Adrenal gland (tissue), 12 donors: Measurements from ENCODE around the gene CHMP2A. TPM values are rescaled to one million over a fixed set of nuclear protein-coding genes. Genes with fewer than 3 reads are reported as not detected.
A peak's percentile ranks its signal among the peaks of the same experiment; 100 is the strongest.
"Not testable (repeated sequence)": the region's sequence is repeated elsewhere in the genome, so short reads cannot be mapped to it uniquely, and the experiment has no call there.

ENCODE experiments used
- DNase-seq, 7 donors: peaks; one replicate each; pipeline ENCODE4 v3.0.0-alpha.2; 2019 to 2020
- H3K27ac ChIP-seq, 5 donors: fragments of 200-600 bp; sonication (generic) in 4 of 5; 1 replicate in 3 of 5; 2 replicates in 2 of 5; pipeline versions ENCODE4 v1.5.1 to v1.8.0; 2016 to 2020; ENCODE audit warnings: mild to moderate bottlenecking in 1 of 5
- H3K27me3 ChIP-seq: fragments of 200-600 bp; 2 replicates; pipeline ENCODE4 v1.8.0; 2021
- H3K36me3 ChIP-seq, 2 donors: fragments of 200-600 bp; replicated peaks in 1 of 2; 1 replicate in 1 of 2; 2 replicates in 1 of 2; pipeline versions ENCODE4 v1.5.1 to v1.8.0; 2018 to 2022
- H3K4me1 ChIP-seq, 2 donors: fragments of 200-600 bp; replicated peaks in 1 of 2; 1 replicate in 1 of 2; 2 replicates in 1 of 2; pipeline versions ENCODE4 v1.5.1 to v1.8.0; 2018 to 2021
- H3K4me3 ChIP-seq, 4 donors: fragments of 200-600 bp; sonication (generic) in 3 of 4; one replicate each; pipeline ENCODE4 v1.5.1; 2016 to 2018
- H3K9me3 ChIP-seq, 3 donors: fragments of 200-600 bp; sonication (generic) in 1 of 3; replicated peaks in 1 of 3; 1 replicate in 2 of 3; 2 replicates in 1 of 3; pipeline versions ENCODE4 v1.5.1 to v1.8.0; 2016 to 2021
- POLR2A ChIP-seq, 2 donors: fragments of 450-650 bp; IDR thresholded peaks; one replicate each; pipeline ENCODE4 v1.6.1; 2017; ENCODE audit warnings: antibody characterized with exemption in 2 of 2, mild to moderate bottlenecking in 2 of 2, moderate library complexity in 1 of 2
- WGBS, 4 donors: extraction: QIAGEN DNeasy Blood & Tissue Kit in 2 of 4; methylation state at CpG; one replicate each; pipeline versions ENCODE4 v1.1.5 to v1.1.7; 2013 to 2017; 5-methylcytosine and 5-hydroxymethylcytosine counted together
- intact Hi-C, 2 donors: fragments of 100-400 bp; cut with DNase I; formaldehyde crosslinking; loops; one replicate each; pipeline versions ENCODE4 v1.14.1 to v1.15.0; 2022 to 2023
- polyA plus RNA-seq, 3 donors: library from polyadenylated mRNA; stranded (reverse); fragments of 200-250 nt in 2 of 3; fragments of 350-450 nt in 1 of 3; fragmentation: Illumina TruSeq in 1 of 3; extraction: RNeasy Lipid Tissue Mini Kit (QIAGEN cat#74804) in 1 of 3; gene quantifications; one replicate each; pipeline ENCODE4 v1.2.3, GENCODE V29; 2013 to 2014
- total RNA-seq, 9 donors: library from RNA; depleted of rRNA in 4 of 9; stranded (reverse); fragments of >200 nt in 4 of 9; fragments of 120-200 nt in 1 of 9; fragmentation: NEBNext Ultra II Directional in 1 of 9; extraction: Animal tissue kit (Norgen Biotek cat#: 25700) in 1 of 9; gene quantifications; one replicate each; pipeline versions ENCODE4 v1.1.0 to v1.2.4, GENCODE V29; 2013 to 2023
- TF ChIP-seq, protein P1 (sequence below), 6 experiments: fragments of 450-650 bp in 4 of 6; fragments of 200-600 bp in 2 of 6; sonication (generic) in 1 of 6; IDR thresholded peaks; 1 replicate in 5 of 6; 2 replicates in 1 of 6; pipeline versions ENCODE4 v1.5.1 to v1.8.0; 2016 to 2021; ENCODE audit warnings: antibody characterized with exemption in 6 of 6, mild to moderate bottlenecking in 2 of 6, moderate library complexity in 1 of 6
- donor health status: healthy with polysubstance abuse.
- donor health status: Bipolar disorder and iron deficiency.
- donor health status: DM: yes; HTN: yes; CAD: no.
- donor health status: DM: no; HTN: no; CAD: no.
- donor health status: DM: no; HTN: no; CAD: no.
- donor health status: DM: yes; HTN: yes; CAD: no.

CHMP2A gene
- total and polyA plus RNA-seq, 12 donors, result 146 to 560 (median 210) TPM

- 0 to 1% (median 0%) methylated on average over 5 to 73 of the region's 73 CpGs for WGBS, 4 donors
Measured at GRCh38 chr19:58543826-58544590, 10.9 kb downstream of the CHMP2A start, which contains the start of gene TRIM28. Gene TRIM28 (plus strand): TSS chr19:58544064. CDS start chr19:58544758, 694 bp downstream.

GRCh38 chr19:58542641-58543372 is 12.1 kb downstream of the CHMP2A start:
- WGBS, 4 donors, result 74 to 81% (median 78%) methylated on average over 18 of the region's 18 CpGs
- H3K27ac ChIP-seq, result peak overlapping the region in 4 of 5 donors; percentile 85 to 97 (median 96)

More at GRCh38 chr19:58543826-58544590, 10.9 kb downstream of the CHMP2A start, which contains the start of gene TRIM28:
- Histone ChIP-seq H3K27ac (peak within 1 kb of the TSS; percentile 85 to 98 (median 97)), H3K9me3 (no peaks in the 10 kb centered on the region), H3K36me3 (peaks cover 0 to 20% of the 10 kb centered on the region in 2 donors), H3K4me3 (peak within 1 kb of the TSS; percentile 10 to 96 (median 73)), H3K4me1 (peaks cover 19 to 30% of the 10 kb centered on the region in 2 donors), H3K27me3 (no peaks in the 10 kb centered on the region)
- TF ChIP-seq POLR2A (IDR thresholded peaks at IDR 0.05), result peak; percentile 91 to 98
- TF ChIP-seq, protein P1, sequence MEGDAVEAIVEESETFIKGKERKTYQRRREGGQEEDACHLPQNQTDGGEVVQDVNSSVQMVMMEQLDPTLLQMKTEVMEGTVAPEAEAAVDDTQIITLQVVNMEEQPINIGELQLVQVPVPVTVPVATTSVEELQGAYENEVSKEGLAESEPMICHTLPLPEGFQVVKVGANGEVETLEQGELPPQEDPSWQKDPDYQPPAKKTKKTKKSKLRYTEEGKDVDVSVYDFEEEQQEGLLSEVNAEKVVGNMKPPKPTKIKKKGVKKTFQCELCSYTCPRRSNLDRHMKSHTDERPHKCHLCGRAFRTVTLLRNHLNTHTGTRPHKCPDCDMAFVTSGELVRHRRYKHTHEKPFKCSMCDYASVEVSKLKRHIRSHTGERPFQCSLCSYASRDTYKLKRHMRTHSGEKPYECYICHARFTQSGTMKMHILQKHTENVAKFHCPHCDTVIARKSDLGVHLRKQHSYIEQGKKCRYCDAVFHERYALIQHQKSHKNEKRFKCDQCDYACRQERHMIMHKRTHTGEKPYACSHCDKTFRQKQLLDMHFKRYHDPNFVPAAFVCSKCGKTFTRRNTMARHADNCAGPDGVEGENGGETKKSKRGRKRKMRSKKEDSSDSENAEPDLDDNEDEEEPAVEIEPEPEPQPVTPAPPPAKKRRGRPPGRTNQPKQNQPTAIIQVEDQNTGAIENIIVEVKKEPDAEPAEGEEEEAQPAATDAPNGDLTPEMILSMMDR (IDR thresholded peaks at IDR 0.05), result peak in 2 of 6 experiments; percentile 7 to 17
- intact Hi-C loops, result no loop called here
- peak; percentile 98 to 99 (median 98) for DNase-seq

DNA sequence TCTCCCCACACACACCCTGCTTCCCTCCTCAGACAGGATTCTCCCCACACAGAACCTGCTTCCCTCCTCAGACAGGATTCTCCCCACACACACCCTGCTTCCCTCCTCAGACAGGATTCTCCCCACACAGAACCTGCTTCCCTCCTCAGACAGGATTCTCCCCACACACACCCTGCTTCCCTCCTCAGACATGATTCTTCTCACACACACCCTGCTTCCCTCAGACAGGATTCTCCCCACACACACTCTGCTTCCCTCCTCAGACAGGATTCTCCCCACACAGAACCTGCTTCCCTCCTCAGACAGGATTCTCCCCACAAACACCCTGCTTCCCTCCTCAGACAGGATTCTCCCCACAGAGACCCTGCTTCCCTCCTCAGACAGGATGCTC is 15.7 kb downstream of the CHMP2A start:
- intact Hi-C loops, H3K27ac ChIP-seq, H3K36me3 ChIP-seq, H3K27me3 ChIP-seq, H3K4me3 ChIP-seq, H3K9me3 ChIP-seq, DNase-seq, H3K4me1 ChIP-seq: not testable (repeated sequence)

More at GRCh38 chr19:58542641-58543372, 12.1 kb downstream of the CHMP2A start:
- H3K9me3 ChIP-seq, intact Hi-C loops, H3K27me3 ChIP-seq, H3K36me3 ChIP-seq: not testable (repeated sequence)
- Histone ChIP-seq H3K4me3 (peak overlapping the region in 1 of 4 donors; percentile 96), H3K4me1 (peaks cover 19 to 30% of the 10 kb centered on the region in 2 donors)
- peak in 1 of 7 donors; percentile 31 for DNase-seq

GRCh38 chr19:58538257-58539168 is 16.4 kb downstream of the CHMP2A start:
- intact Hi-C loops, result no loop called here
- WGBS, 4 donors, result 5 to 13% (median 9%) methylated on average over 35 to 55 of the region's 55 CpGs
- peak in 1 of 7 donors; percentile 47 for DNase-seq
- H3K27me3 ChIP-seq, result no peaks in the 10 kb centered on the region
- TF ChIP-seq, protein P1 (IDR thresholded peaks at IDR 0.05), result no peak
- TF ChIP-seq POLR2A (IDR thresholded peaks at IDR 0.05), result no peak
- H3K9me3 ChIP-seq, result no peaks in the 10 kb centered on the region
- H3K36me3 ChIP-seq, result no peaks in the 10 kb centered on the region
- H3K27ac ChIP-seq, result peak overlapping the region in 1 of 5 donors; percentile 2
- peaks cover 0 to 3% of the 10 kb centered on the region in 2 donors for H3K4me1 ChIP-seq
- peak overlapping the region in 1 of 4 donors; percentile 39 for H3K4me3 ChIP-seq
